ENCODE results near the gene RPIA.
"Not testable (repeated sequence)": the region's sequence is repeated elsewhere in the genome, so short reads cannot be mapped to it uniquely, and the experiment has no call there.

Gene RPIA

DNA sequence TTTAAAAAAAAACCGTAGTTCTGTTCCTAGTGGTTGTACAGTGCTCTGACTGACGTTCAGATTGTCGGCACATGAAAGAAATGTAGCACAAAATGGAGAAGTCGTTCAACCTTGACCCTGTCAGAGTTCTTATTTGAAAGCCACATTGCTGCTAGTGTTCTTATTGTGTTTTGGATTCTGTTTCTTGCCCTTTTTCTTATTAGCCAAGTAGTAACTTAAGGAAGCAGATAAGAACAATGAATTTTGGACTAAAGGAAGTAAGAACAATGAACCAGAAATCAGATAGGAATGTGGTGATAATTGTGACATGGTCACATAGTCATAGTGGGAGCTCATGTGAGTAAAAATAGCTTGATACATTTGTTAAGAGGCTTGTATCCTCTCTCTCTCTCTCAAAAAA is 45.9 kb downstream of the RPIA start:
- H3K9me3 ChIP-seq (ENCODE audit: insufficient read depth, low read depth, low read length): no peaks in the 10 kb centered on the region
- no peak overlapping the region for H3K4me3 ChIP-seq (ENCODE audit: low read length)
- H3K27me3 ChIP-seq (ENCODE audit: insufficient read depth, low read length): no peaks in the 10 kb centered on the region
- H3K27ac ChIP-seq (ENCODE audit: low read length): no peak overlapping the region
- H3K4me1 ChIP-seq (ENCODE audit: insufficient read depth, low read length): no peaks in the 10 kb centered on the region
- H3K9ac ChIP-seq (ENCODE audit: low read depth, low read length): no peak overlapping the region
- H3K36me3 ChIP-seq (ENCODE audit: insufficient read depth, low read depth, low read length): peaks cover 56% of the 10 kb centered on the region

DNA sequence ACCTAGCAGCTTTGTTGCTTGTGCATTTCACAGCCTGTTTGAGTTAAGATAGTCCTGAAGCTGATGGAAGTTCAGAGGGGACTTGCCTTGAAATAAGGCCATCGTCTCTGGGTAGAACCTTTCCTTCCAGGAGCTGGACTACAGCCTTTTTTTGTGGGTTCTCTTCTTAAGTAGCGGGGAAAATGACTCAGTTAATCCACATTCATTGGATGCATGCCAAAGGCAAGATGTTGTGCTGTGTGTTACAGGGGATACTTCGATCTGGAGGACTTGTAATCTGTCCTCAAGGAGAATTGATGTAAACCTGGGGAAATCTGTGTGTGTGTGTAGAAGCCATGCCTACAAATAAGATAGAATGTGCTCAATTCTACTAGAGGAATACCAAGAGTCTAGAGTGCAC is 46.8 kb downstream of the RPIA start:
- Histone ChIP-seq H3K27me3 (ENCODE audit: insufficient read depth, low read length) (no peaks in the 10 kb centered on the region), H3K4me3 (ENCODE audit: low read length) (no peak overlapping the region), H3K4me1 (ENCODE audit: insufficient read depth, low read length) (no peaks in the 10 kb centered on the region), H3K27ac (ENCODE audit: low read length) (no peak overlapping the region), H3K9me3 (ENCODE audit: insufficient read depth, low read depth, low read length) (no peaks in the 10 kb centered on the region), H3K9ac (ENCODE audit: low read depth, low read length) (no peak overlapping the region), H3K36me3 (ENCODE audit: insufficient read depth, low read depth, low read length) (peaks cover 65% of the 10 kb centered on the region)

DNA sequence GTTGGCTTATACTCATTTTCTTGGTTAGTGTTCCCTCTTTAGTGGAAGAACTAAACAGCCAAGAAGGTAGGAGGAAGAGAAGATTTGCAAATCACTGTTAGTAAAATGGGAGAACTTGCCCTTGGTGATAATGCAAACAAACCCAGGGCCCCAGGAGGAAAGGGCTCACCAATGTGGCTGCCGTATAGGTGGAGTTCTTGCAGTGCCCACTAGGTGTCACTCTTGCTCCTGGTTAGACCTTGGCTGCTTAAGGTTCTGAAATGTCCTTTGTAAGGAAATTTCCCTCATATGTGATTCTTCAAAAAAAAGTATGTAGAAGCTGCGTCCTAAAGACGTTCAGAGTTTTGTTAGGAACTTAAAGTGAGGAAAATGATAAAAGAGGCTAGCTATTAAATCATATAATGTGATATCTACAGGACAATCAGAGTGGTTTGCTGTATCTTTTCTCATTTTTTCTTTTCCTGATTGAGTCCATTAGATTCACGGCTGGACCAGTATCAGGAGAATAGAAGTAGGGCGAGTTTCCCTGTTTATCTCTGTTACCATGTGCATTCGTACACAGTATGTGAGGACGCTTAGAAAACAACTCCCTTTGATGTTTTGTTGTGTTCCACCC is 48.6 kb downstream of the RPIA start:
- no peak overlapping the region for H3K27ac ChIP-seq (ENCODE audit: low read length)
- H3K4me1 ChIP-seq (ENCODE audit: insufficient read depth, low read length): no peaks in the 10 kb centered on the region
- no peaks in the 10 kb centered on the region for H3K27me3 ChIP-seq (ENCODE audit: insufficient read depth, low read length)
- no peak overlapping the region for H3K9ac ChIP-seq (ENCODE audit: low read depth, low read length)
- H3K4me3 ChIP-seq (ENCODE audit: low read length): no peak overlapping the region
- H3K36me3 ChIP-seq (ENCODE audit: insufficient read depth, low read depth, low read length): peaks cover 63% of the 10 kb centered on the region
- no peaks in the 10 kb centered on the region for H3K9me3 ChIP-seq (ENCODE audit: insufficient read depth, low read depth, low read length)

DNA sequence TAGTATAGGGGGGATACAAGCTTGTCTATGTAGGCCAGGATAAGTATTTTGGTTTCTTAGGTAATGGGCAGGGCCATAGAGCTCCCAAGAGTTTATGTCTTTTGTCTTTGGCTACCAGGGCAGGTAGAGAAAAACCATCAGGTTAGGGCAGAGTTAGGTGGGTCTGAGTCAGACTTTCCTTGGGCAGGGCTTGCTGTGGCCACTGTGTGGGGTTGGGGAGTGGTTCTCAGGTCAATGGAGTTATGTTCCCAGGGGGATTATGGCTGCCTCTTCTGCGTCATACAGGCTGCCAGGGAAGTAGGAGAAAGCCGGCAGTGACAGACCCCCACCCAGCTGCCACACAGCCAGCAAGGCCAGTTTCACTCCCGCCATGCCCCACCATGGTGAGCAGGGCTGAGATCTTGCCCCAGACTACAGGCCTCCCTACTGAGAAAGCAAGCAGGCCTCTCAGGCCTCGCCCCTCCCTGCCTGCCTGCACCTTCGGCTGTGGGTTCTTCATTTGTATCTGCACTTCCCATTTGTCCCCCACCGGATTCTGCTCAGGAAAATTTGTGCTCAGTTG is 55.5 kb downstream of the RPIA start:
- no peak overlapping the region for H3K27ac ChIP-seq (ENCODE audit: low read length)
- H3K36me3 ChIP-seq (ENCODE audit: insufficient read depth, low read depth, low read length): peaks cover 55% of the 10 kb centered on the region
- no peaks in the 10 kb centered on the region for H3K27me3 ChIP-seq (ENCODE audit: insufficient read depth, low read length)
- no peak overlapping the region for H3K4me3 ChIP-seq (ENCODE audit: low read length)
- no peaks in the 10 kb centered on the region for H3K9me3 ChIP-seq (ENCODE audit: insufficient read depth, low read depth, low read length)
- H3K9ac ChIP-seq (ENCODE audit: low read depth, low read length): no peak overlapping the region
- H3K4me1 ChIP-seq (ENCODE audit: insufficient read depth, low read length): peaks cover 8% of the 10 kb centered on the region; the same call in 1 of the 2 replicates

DNA sequence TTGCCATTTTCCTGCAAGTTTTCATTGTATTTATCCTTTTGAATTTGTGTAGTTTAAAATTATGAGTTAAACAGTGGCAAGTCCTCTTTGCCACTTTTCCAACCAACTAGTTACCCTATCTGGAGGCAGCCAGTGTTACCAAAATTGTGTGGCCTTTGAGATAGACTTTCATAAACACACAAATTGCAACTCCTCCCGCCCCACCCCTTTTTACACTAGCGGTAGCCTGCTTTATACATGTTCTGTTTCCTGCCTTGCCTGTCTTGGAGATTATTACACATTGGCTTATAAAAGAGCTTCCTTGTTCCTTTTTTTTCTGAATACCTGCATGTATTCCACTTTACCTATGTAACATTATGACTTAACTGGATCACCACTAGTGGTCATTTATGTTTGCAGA is 56.5 kb downstream of the RPIA start:
- Histone ChIP-seq H3K27ac (ENCODE audit: low read length) (no peak overlapping the region), H3K4me3 (ENCODE audit: low read length) (no peak overlapping the region), H3K4me1 (ENCODE audit: insufficient read depth, low read length) (peaks cover 8% of the 10 kb centered on the region; the same call in 1 of the 2 replicates), H3K27me3 (ENCODE audit: insufficient read depth, low read length) (no peaks in the 10 kb centered on the region), H3K36me3 (ENCODE audit: insufficient read depth, low read depth, low read length) (peaks cover 51% of the 10 kb centered on the region), H3K9ac (ENCODE audit: low read depth, low read length) (no peak overlapping the region), H3K9me3 (ENCODE audit: insufficient read depth, low read depth, low read length) (no peaks in the 10 kb centered on the region)

DNA sequence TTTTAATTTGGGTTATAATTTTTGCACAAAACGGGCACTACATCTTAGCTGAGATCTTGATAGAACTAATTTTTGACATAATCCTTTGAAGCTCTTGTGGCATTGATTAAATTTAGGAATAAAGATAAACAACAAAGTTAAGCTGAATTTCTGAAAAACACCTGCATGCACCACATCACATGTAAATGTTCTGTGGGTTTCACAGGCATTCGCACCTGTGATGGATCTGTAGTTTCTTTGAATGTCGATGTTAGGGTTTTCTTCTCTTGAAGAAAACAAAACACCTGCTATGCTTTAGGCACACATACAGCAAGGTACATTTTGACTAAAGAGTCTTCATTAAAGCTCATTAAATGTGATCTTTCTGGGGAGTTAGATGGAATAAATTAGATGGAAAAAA is 60.3 kb downstream of the RPIA start:
- no peak overlapping the region for H3K27ac ChIP-seq (ENCODE audit: low read length)
- H3K4me1 ChIP-seq (ENCODE audit: insufficient read depth, low read length): peaks cover 8% of the 10 kb centered on the region; the same call in 1 of the 2 replicates
- no peak overlapping the region for H3K9ac ChIP-seq (ENCODE audit: low read depth, low read length)
- H3K9me3 ChIP-seq (ENCODE audit: insufficient read depth, low read depth, low read length): no peaks in the 10 kb centered on the region
- peaks cover 31% of the 10 kb centered on the region for H3K36me3 ChIP-seq (ENCODE audit: insufficient read depth, low read depth, low read length)
- H3K4me3 ChIP-seq (ENCODE audit: low read length): no peak overlapping the region
- H3K27me3 ChIP-seq (ENCODE audit: insufficient read depth, low read length): no peaks in the 10 kb centered on the region

DNA sequence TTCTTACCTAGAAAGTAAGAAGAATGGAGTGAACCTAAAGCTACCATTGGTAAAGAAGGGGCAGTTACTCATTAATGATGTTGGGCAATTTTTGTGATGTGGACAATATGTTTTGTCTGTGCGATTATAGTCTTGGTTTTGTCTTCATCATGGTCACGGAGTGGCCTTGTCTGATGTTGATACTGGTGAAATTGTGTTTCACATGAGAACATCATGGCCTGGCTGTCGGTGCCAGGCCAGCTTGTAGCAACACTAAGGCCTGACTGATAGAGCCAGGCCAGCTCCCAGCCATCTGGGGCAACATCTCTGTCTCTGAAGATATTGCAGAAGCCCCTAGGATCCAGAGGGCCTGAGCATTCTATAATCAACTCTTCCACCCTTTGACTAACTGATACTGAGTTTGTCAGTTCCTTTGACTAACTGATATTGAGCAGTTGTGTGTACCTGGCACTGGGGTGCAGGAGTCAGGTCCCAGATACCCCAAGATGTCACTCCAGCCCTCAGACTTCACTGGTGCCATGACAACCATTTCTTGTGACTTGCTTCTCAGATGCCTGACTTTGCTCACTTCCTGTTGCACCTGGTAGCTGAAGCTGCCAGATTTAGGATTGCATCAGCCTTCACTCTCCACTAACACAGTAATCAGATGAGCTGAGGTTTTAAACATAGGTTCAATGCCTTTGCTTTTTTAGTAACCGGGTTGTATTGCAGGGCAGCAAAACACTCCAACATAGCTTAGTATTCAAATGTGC is 62.5 kb downstream of the RPIA start:
- Histone ChIP-seq H3K9ac (ENCODE audit: low read depth, low read length) (no peak overlapping the region), H3K4me3 (ENCODE audit: low read length) (no peak overlapping the region), H3K27me3 (ENCODE audit: insufficient read depth, low read length) (no peaks in the 10 kb centered on the region), H3K9me3 (ENCODE audit: insufficient read depth, low read depth, low read length) (peaks cover 10% of the 10 kb centered on the region), H3K4me1 (ENCODE audit: insufficient read depth, low read length) (peaks cover 8% of the 10 kb centered on the region; the same call in 1 of the 2 replicates), H3K36me3 (ENCODE audit: insufficient read depth, low read depth, low read length) (peaks cover 22% of the 10 kb centered on the region), H3K27ac (ENCODE audit: low read length) (no peak overlapping the region)

DNA sequence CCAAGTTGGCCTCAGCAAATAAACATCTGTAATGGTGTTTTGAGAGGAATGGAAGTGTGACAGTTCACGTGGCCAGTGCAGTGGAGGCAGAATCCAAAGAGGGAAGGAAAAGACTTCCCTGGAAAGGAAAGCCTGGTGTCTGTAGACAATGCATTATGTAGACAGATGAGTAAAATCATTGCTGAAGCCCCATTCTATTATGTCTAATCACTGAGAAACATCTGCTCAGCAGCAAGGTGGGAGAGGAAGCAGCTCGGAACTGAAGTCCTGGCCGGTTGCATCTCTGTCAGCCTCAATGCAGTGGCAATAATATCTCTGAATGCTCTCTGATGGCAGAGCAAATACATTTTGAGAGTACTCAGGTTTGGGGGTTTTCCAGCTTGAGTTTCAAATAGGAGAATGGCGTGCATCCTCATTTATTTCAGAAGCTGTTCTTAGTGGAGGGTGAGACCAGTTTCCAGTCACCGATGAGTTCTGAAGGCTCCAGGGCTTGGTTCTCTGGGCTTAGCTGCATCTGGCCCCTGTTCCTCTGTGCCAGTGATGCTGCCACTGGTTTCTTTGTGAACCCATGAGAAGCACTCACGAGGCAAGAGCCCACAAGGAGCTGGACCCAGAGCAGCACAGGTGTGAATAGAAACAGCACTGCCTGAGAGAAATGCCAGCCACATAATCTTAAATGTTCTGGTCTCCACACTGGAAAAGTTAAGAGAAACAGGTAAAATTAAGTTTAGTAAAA is 63.3 kb downstream of the RPIA start:
- no peak overlapping the region for H3K9ac ChIP-seq (ENCODE audit: low read depth, low read length)
- peaks cover 8% of the 10 kb centered on the region; the same call in 1 of the 2 replicates for H3K4me1 ChIP-seq (ENCODE audit: insufficient read depth, low read length)
- no peak overlapping the region for H3K4me3 ChIP-seq (ENCODE audit: low read length)
- peaks cover 10% of the 10 kb centered on the region for H3K9me3 ChIP-seq (ENCODE audit: insufficient read depth, low read depth, low read length)
- no peaks in the 10 kb centered on the region for H3K27me3 ChIP-seq (ENCODE audit: insufficient read depth, low read length)
- H3K36me3 ChIP-seq (ENCODE audit: insufficient read depth, low read depth, low read length): peaks cover 17% of the 10 kb centered on the region
- no peak overlapping the region for H3K27ac ChIP-seq (ENCODE audit: low read length)

DNA sequence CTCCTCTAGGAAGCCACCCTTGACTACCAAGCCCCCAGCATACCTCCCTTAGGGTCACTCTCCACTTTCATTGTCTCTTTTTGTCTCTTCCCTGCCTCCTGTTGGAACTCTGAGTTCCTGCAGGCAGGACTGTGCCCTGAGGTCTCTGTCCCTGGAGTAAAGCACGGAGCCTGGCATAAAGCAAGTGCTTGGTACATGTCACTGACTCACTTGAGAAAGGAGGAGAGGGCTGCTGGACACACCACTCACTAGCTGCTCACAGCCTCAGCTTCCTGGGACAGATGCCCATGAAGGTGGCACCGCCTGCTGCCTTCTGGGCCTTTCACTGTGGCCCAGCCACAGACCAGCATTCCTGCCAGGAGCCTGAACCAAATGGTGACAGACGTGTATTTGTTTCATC is 64.4 kb downstream of the RPIA start:
- Histone ChIP-seq H3K9me3 (ENCODE audit: insufficient read depth, low read depth, low read length) (peaks cover 10% of the 10 kb centered on the region), H3K4me1 (ENCODE audit: insufficient read depth, low read length) (peaks cover 3% of the 10 kb centered on the region; the same call in 1 of the 2 replicates), H3K27ac (ENCODE audit: low read length) (no peak overlapping the region), H3K4me3 (ENCODE audit: low read length) (no peak overlapping the region), H3K36me3 (ENCODE audit: insufficient read depth, low read depth, low read length) (peaks cover 16% of the 10 kb centered on the region), H3K9ac (ENCODE audit: low read depth, low read length) (no peak overlapping the region), H3K27me3 (ENCODE audit: insufficient read depth, low read length) (no peaks in the 10 kb centered on the region)

DNA sequence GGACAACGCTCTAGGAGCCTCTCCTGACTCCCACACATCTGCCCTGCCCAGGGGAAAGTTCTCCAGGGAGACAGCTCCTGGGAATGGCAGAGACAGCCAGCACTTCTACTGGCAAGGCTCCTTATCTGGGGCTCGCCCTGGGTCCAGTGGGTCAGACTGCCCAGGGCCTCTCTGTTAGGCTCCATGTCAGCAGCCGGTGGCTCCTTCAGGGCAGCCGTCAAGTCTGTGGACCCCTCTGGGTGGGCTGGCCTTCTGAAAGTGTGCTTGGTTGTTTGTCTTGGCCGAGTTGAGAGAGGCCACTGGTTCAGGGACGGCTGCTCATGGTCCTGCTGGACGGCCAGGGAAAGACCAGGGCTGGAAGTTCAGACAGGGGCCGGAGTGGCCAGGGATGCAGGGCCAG is 65.6 kb downstream of the RPIA start:
- Histone ChIP-seq H3K4me1 (ENCODE audit: insufficient read depth, low read length) (no peaks in the 10 kb centered on the region), H3K9ac (ENCODE audit: low read depth, low read length) (no peak overlapping the region), H3K27me3 (ENCODE audit: insufficient read depth, low read length) (no peaks in the 10 kb centered on the region), H3K27ac (ENCODE audit: low read length) (no peak overlapping the region), H3K9me3 (ENCODE audit: insufficient read depth, low read depth, low read length) (peaks cover 10% of the 10 kb centered on the region), H3K36me3 (ENCODE audit: insufficient read depth, low read depth, low read length) (peaks cover 4% of the 10 kb centered on the region; the same call in 1 of the 2 replicates), H3K4me3 (ENCODE audit: low read length) (no peak overlapping the region)

DNA sequence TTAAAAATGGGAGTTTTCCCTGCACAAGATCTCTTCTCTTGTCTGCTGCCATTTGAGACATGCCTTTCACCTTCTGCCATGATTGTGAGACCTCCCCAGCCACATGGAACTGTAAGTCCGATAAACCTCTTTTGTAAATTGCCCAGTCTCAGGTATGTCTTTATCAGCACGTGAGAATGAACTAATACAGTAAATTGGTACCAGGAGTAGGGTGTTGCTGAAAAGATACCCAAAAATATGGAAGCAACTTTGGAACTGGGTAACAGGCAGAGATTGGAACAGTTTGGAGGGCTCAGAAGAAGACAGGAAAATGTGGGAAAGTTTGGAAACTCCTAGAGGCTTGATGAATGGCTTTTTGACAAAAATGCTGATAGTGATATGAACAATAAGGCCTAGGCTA is 67.2 kb downstream of the RPIA start:
- H3K9ac ChIP-seq (ENCODE audit: low read depth, low read length); H3K36me3 ChIP-seq (ENCODE audit: insufficient read depth, low read depth, low read length); H3K4me3 ChIP-seq (ENCODE audit: low read length); H3K27ac ChIP-seq (ENCODE audit: low read length); H3K4me1 ChIP-seq (ENCODE audit: insufficient read depth, low read length); H3K27me3 ChIP-seq (ENCODE audit: insufficient read depth, low read length): not testable (repeated sequence)
- H3K9me3 ChIP-seq (ENCODE audit: insufficient read depth, low read depth, low read length): peaks cover 10% of the 10 kb centered on the region

Data from iPS-20b (cell line).